NCI-H526 (cell line): Measurements from ENCODE around the gene NHLRC2.

ENCODE experiments used
- DNase-seq, 2 experiments: peaks; one replicate each; lab custom pipeline; 2025; lab: John Stamatoyannopoulos, UW

Gene NHLRC2

GRCh38 chr10:113911113-113911512, 56.7 kb downstream of the NHLRC2 start:
- no peak for DNase-seq

DNA sequence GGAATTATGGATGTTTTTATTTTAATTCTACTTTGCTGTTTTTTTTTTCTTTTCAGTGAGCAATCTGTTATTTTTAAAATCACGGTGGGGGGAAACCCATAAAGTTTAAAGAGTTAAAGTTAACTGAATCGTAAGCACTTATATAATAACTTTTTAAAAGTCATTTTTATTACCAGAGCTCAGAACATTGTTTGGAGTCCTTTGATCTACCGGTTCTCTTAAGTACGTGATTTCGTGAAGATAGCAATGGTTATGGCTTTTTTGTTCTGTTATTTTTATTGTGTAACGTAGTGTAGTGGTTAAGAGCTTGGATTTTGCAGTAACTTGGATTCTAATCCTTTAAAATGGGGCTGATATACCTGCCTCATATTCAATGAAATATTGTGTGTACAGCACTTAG, 57.4 kb downstream of the NHLRC2 start:
- DNase-seq, result no peak

DNA sequence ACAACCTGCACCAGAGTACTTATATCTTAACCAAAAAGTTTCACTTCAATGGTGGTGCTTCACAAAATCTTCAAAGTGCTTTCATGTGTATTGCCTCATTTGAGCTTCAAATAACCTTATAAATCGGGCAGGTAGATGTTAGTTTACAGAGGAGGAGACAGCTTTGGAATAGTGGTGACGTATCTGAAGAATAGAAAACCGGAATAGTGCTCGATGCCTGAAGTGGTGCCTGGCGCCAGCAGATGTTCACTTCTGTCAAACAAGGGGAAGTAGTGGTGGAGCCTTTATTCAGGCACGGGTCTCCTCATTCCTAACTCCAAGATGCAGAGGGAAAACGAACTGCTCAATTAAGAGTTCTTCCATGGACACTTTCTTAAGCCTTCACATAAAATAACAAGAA, 58.1 kb downstream of the NHLRC2 start:
- DNase-seq, result no peak

- DNase-seq, result no peak
These were observed 60.5 kb downstream of the NHLRC2 start for GRCh38 chr10:113914956-113915355.

GRCh38 chr10:113915540-113915939, 61.1 kb downstream of the NHLRC2 start:
- DNase-seq, result no peak

GRCh38 chr10:113916053-113916452, 61.6 kb downstream of the NHLRC2 start:
- no peak for DNase-seq

GRCh38 chr10:113917636-113918035, 63.2 kb downstream of the NHLRC2 start:
- no peak for DNase-seq

DNA sequence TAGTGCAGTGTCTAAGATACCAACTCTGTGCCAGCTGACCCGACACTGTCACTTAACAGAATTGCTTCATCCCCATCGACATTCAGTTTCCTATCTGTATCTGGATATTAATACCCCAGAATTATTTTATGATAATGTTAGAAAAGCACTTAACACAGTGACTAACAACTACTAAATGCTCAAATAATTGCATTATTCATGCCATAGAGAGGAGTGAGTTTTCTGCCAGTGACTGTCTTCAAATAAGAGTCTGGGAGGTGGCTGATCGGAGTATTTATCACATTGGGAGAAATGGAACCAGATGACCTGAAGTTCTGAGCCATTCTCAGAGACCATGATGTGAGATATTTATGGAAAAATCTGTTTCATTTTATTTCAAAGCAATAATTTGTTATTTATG, 65.7 kb downstream of the NHLRC2 start:
- no peak for DNase-seq

DNA sequence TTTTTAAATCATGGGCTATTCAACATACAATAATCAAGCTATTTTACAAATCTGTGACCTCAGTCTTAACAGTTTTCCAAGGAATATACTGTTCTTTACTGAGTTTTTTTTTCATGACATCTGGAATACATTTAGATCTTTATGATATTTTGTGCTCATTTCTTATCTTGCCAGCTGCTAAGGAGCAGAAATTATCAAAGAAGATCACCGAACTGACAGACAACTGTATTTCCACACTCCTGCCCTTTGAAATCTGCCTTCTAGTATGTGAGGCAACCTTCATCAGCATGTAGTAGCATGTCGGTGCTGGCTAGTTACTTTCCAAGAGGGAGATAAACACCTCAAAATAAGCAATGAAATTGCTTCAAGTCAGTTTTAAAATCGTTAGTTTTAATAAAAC, 66.4 kb downstream of the NHLRC2 start:
- DNase-seq, result no peak

GRCh38 chr10:113921561-113922370, 67.3 kb downstream of the NHLRC2 start:
- DNase-seq, result no peak

DNA sequence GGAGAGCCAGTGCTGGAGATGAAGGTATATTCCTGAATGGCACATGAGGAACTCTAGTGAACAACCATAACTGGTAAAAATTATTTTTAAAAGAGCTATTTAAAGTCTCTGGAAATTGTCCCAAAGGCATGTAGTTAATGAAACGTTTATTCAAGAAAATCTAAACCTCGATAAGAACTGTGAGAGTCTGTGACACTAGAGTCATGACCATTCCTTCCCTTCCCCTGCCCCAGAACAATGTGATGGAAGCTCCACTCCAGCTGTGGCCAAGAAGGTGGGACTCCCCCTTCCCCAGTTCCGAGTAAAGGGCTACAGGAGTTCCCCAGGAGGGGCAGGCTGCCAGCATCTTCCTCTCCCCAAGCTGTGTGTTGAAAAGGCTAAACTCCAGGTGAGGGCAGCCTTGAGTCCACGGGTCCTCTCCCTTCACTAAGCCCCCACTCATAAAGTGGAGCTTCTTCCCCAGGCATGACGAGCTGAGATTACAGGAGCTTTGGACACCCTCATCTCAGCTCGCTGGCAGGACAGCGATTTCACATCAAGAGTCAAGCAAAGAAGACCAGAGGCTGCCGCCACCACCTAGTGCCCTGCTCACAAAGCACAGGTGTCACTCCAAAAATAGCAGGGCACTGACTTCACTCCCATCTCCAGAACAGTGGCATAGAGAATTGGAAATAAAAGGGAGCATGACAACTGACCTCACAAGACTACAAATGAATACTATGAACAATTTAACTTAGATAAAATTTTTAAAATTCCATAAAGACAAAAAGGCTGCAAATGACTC, 68.5 kb downstream of the NHLRC2 start:
- DNase-seq, result peak in 1 of 2 experiments; percentile 8

DNA sequence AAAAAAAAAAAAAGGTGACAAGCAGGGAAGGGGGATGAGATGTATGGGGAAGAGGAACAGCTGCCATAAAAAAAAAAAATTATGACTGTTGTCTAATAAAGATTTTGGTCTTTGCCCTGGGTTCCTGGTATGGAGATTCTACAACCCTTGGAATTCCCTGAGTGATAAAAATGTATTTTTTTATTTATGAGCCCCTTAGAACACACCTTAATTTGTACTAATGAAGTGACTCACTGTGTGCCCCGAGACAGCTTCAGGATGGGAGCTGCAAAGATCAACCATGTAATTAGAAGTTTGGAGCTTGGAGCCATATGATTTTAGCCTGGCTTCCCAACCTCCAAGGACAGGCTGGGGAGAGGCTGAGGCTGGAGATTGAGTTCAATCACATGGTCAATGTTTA, 69.7 kb downstream of the NHLRC2 start:
- no peak for DNase-seq

- no peak for DNase-seq
These were observed 70.2 kb downstream of the NHLRC2 start for GRCh38 chr10:113924664-113925063.

- DNase-seq, result no peak
These were observed 73.0 kb downstream of the NHLRC2 start for GRCh38 chr10:113927440-113927839.

- no peak for DNase-seq
These were observed 74.4 kb downstream of the NHLRC2 start for GRCh38 chr10:113928830-113929229.

- DNase-seq, result no peak
These were observed 75.1 kb downstream of the NHLRC2 start for GRCh38 chr10:113929522-113929921.

- DNase-seq, result no peak
These were observed 76.1 kb downstream of the NHLRC2 start for GRCh38 chr10:113930482-113931057.

GRCh38 chr10:113932854-113933253, 78.4 kb downstream of the NHLRC2 start:
- DNase-seq, result no peak

DNA sequence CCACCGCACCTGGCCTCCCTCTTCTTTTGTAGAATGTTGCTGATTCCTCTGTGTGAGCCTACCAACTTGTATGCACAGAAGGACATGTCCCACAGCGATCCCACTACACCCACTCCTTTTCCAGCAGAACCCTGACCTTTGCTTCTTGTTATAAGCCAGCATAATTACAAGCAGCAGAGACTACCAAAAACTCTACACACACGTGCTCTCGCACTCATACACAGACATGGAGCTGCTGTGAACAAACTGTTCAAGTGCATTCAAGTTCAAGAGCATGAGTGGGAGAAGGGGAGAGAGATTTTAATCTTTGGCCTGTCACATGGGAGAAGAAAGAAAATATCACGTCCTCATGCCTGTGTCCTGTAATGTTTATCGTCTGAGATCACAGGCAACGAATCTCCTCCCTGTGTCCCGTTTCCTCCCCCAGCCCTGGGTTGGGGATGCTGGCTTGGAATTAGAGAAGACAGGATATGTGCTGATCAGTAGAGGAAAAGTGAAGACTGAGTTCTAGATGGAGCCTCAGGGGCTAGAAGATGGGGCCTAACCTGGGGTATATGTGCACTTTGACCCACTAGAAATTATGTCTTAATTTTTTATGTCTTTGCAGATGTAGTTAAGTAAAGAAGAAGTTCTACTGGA, 79.6 kb downstream of the NHLRC2 start:
- no peak for DNase-seq

GRCh38 chr10:113937258-113937657, 82.8 kb downstream of the NHLRC2 start:
- no peak for DNase-seq

DNA sequence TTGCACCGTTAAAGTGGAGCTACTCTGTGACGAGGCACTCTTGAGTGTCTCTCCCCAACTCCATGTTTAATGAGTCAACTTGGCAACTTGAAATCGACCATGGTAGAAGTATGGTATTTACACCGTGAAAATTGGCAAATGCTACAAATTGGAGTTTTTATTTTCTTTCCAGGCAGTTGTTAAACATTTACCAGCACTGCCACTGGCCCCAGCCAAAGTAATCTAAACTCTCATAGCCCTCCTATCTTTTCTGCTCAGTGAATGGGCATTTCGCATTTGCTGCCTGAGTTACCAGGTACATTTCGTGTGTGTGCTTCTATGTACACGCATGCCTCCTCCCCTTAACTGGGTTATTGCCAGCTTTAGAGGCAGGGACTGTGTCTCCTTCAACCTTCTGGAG, 83.3 kb downstream of the NHLRC2 start:
- no peak for DNase-seq

DNA sequence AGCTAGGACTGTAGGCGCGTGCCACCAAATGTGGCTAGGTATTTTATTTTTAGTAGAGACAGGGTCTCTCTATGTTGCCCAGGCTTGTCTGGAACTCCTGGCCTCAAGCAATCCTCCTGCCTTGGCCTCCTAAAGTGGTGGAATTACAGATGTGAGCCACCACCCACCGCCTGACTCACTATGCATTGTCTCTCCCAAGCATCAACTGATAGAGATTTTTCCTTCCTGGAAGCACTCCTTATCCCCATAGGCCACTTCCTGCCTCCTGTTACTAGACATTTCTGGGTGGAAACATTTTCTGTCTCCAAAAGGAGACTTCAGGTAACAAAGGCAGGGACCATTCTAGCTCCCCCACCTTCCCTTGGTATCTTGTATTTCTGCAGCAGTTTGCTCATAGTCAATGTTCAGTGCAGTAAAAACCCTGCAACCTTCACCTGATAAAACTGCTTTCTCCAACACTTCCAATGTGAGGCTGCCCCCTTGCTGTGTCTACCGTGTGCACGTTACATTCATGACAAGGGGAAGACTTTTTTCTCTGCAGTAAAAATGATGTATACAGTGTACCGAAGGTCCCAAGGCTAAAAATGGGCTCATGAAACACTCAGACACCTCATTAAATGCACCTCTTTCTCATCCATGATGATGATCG, 84.9 kb downstream of the NHLRC2 start:
- no peak for DNase-seq
